ENCODE measurements around the gene NTRK1.

DNA sequence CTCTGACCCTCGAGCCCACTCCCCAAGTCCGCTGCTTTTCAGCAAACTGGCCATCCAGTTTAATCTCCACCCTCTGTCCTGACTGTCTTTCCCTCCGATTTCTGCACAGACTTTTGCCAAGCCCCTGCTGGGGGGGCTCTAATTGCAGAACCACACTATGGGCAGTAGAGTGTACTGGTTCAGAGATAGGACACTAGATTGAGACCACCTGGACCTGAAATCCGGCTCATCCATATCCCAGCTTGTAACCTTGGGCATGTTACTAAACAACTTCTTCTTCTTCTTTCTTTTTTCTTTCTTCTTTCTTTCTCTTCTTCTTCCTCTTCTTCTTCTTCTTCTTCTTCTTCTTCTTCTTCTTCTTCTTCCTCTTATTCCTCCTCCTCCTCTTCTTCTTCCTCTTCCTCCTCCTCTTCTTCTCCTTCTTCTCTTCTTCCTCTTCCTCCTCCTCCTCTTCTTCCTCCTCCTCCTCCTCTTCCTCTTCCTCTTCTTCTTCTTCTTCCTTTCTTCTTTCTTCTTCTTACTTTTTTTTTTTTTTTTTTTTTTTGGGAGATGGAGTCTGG, 67.5 kb downstream of the NTRK1 start:
- TF ChIP-seq, protein P1, sequence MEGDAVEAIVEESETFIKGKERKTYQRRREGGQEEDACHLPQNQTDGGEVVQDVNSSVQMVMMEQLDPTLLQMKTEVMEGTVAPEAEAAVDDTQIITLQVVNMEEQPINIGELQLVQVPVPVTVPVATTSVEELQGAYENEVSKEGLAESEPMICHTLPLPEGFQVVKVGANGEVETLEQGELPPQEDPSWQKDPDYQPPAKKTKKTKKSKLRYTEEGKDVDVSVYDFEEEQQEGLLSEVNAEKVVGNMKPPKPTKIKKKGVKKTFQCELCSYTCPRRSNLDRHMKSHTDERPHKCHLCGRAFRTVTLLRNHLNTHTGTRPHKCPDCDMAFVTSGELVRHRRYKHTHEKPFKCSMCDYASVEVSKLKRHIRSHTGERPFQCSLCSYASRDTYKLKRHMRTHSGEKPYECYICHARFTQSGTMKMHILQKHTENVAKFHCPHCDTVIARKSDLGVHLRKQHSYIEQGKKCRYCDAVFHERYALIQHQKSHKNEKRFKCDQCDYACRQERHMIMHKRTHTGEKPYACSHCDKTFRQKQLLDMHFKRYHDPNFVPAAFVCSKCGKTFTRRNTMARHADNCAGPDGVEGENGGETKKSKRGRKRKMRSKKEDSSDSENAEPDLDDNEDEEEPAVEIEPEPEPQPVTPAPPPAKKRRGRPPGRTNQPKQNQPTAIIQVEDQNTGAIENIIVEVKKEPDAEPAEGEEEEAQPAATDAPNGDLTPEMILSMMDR (IDR thresholded peaks at IDR 0.05; ENCODE audit: low read length): no peak
- no peak for TF ChIP-seq EZH2 (IDR thresholded peaks at IDR 0.05; ENCODE audit: borderline replicate concordance, low read length)
